Small intestine (tissue), 7 donors: ENCODE results near the gene LSM7. TPM values are rescaled to one million over a fixed set of nuclear protein-coding genes. Genes with fewer than 3 reads are reported as not detected.

ENCODE experiments used
- DNase-seq, 2 donors: peaks; one replicate each; pipeline versions ENCODE4 v3.0.0 to v3.0.0-alpha.2; 2013
- FAIRE-seq: peaks from 2 replicates; lab custom pipeline; 2012; peaks lifted over from hg19 to GRCh38; lab: Jason Lieb, UNC
- H3K27ac ChIP-seq, 3 donors: one replicate each; pipeline ENCODE4 v1.5.1; 2013; ENCODE audit warnings: low read length in 2 of 3, mild to moderate bottlenecking in 2 of 3, control low read depth in 1 of 3, inconsistent platforms in 1 of 3, low read depth in 1 of 3, moderate library complexity in 1 of 3
- H3K27me3 ChIP-seq, 3 donors: one replicate each; pipeline ENCODE4 v1.6.1; 2013; ENCODE audit warnings: low read length in 3 of 3, inconsistent platforms in 1 of 3; ENCODE audit not compliant: control insufficient read depth in 3 of 3, insufficient read depth in 3 of 3
- H3K36me3 ChIP-seq, 3 donors: one replicate each; pipeline ENCODE4 v1.6.1; 2013; ENCODE audit warnings: low read length in 3 of 3, inconsistent platforms in 1 of 3, low read depth in 1 of 3, mild to moderate bottlenecking in 1 of 3, moderate library complexity in 1 of 3; ENCODE audit not compliant: control insufficient read depth in 3 of 3, insufficient read depth in 2 of 3
- H3K4me1 ChIP-seq, 3 donors: one replicate each; pipeline ENCODE4 v1.6.1; 2013; ENCODE audit warnings: low read length in 2 of 3, inconsistent platforms in 1 of 3, low read depth in 1 of 3, mild to moderate bottlenecking in 1 of 3, moderate library complexity in 1 of 3; ENCODE audit not compliant: control insufficient read depth in 3 of 3, insufficient read depth in 2 of 3
- H3K4me3 ChIP-seq, 3 donors: one replicate each; pipeline ENCODE4 v1.5.1; 2013; ENCODE audit warnings: low read length in 3 of 3, control low read depth in 1 of 3, inconsistent platforms in 1 of 3, low read depth in 1 of 3, mild to moderate bottlenecking in 1 of 3, moderate library complexity in 1 of 3
- H3K9me3 ChIP-seq, 2 donors: one replicate each; pipeline ENCODE4 v1.6.1; 2013; ENCODE audit warnings: low read depth in 1 of 2, low read length in 1 of 2; ENCODE audit not compliant: control insufficient read depth in 2 of 2, insufficient read depth in 1 of 2
- WGBS, 3 donors: extraction: QIAGEN DNeasy Blood & Tissue Kit; methylation state at CpG; one replicate each; pipeline ENCODE4 v1.1.7; 2013; 5-methylcytosine and 5-hydroxymethylcytosine counted together
- polyA plus RNA-seq, 4 donors: library from polyadenylated mRNA; stranded (reverse) in 3 of 4; unstranded in 1 of 4; fragments of 200-250 nt in 3 of 4; fragments of 120-200 nt in 1 of 4; gene quantifications; one replicate each; pipeline versions ENCODE4 v1.2.1 to v1.2.3, GENCODE V29; 2013
- donor health status: healthy with polysubstance abuse.
- donor health status: control.
- donor health status: control.
- donor health status: Bipolar disorder and iron deficiency.
- donor health status: healthy.

Gene LSM7
- polyA plus RNA-seq, 4 donors: 145 to 471 (median 283) TPM

DNA sequence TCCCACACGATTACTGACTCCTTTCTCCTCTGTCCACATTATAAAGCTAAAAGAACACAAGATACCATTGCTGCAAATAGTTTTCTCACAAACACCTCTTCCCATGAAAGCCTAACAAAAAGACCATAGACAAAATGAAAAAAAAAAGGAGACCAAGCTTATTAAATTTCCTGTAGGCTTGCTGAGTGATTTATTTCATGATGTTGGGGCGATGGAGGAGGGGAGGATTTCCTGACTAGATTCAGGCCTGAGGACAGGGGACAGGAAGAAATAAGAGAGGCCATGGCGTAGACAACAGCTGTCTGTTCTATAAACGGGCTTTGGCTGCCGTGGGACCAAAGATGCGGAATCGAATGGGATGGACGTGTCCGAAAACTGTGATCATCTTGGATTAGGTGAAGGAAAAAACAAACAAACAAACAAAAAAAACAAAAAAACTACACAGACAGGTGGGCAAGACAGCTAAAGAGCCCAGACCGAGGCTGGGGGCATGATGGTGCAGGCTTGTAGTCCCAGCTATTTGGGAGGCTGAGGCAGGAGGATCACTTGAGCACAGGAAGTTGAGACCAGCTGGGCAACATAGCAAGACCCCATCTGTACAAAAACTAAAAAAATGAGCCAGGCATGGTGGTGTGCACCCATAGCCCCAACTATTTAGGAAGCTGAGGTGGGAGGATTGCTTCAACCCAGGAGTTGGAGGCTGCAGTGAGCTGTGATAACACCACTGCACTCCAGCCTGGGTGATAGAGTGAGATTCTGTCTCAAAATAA lies 37.0 kb upstream of the LSM7 start:
- no peak for DNase-seq
- no peak overlapping the region for H3K4me3 ChIP-seq
- H3K4me1 ChIP-seq: no peaks in the 10 kb centered on the region
- peaks cover under 1 to 23% (median 11%) of the 10 kb centered on the region in 3 donors for H3K27me3 ChIP-seq
- peaks cover 0 to 10% of the 10 kb centered on the region in 2 donors for H3K9me3 ChIP-seq
- 53 to 85% (median 78%) methylated on average over 10 of the region's 10 CpGs for WGBS, 3 donors
- H3K36me3 ChIP-seq: no peaks in the 10 kb centered on the region
- no peak for FAIRE-seq
- H3K27ac ChIP-seq: no peak overlapping the region

DNA sequence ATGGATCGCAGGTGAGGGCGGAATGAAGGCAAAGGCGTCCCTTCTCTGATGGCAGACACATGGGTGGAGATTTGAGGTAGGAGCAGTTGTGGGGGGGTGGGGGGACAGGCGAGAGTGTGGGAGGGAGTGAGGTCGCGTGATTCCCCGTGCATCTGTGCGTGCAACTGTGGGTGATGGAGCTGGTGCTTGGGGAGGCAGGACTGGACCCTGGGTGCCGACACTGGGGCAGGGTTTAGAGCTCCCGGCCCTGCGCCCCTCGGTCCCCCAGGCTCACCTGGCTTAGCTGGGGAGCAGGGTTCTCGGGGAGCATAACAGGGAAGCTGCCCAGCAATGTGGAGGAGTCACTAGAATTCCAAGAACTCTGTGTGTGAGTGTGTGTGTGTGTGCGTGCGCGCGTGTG lies 35.0 kb upstream of the LSM7 start:
- peaks cover 3 to 38% (median 11%) of the 10 kb centered on the region in 3 donors for H3K27me3 ChIP-seq
- FAIRE-seq (no peak), DNase-seq (no peak)
- no peak overlapping the region for H3K27ac ChIP-seq
- no peaks in the 10 kb centered on the region for H3K4me1 ChIP-seq
- H3K36me3 ChIP-seq: no peaks in the 10 kb centered on the region
- no peak overlapping the region for H3K4me3 ChIP-seq
- peaks cover 0 to 4% of the 10 kb centered on the region in 2 donors for H3K9me3 ChIP-seq
- WGBS, 3 donors: 72 to 79% (median 76%) methylated on average over 17 of the region's 17 CpGs

DNA sequence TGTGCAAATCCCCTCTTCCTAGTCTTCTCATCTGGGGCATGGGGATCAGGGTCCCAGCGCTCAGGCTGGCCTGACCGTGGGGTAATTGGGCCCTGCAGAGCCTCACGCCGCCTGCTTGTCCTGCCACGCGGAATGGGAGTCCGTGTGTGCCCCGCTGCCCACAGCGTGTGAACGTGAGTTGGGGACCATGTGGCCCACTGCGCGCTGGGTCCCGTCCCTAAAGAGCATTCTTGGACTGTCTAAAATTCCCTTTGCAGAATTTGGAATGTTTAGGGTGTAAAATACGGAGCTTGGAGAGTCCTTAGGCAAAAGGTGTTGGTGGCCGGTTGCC lies 34.5 kb upstream of the LSM7 start:
- Histone ChIP-seq H3K36me3 (no peaks in the 10 kb centered on the region), H3K4me1 (no peaks in the 10 kb centered on the region), H3K4me3 (no peak overlapping the region), H3K27me3 (peaks cover 3 to 38% (median 10%) of the 10 kb centered on the region in 3 donors), H3K9me3 (peaks cover 0 to 4% of the 10 kb centered on the region in 2 donors), H3K27ac (no peak overlapping the region)
- DNase-seq: no peak
- 77 to 82% (median 78%) methylated on average over 15 of the region's 15 CpGs for WGBS, 3 donors
- no peak for FAIRE-seq

DNA sequence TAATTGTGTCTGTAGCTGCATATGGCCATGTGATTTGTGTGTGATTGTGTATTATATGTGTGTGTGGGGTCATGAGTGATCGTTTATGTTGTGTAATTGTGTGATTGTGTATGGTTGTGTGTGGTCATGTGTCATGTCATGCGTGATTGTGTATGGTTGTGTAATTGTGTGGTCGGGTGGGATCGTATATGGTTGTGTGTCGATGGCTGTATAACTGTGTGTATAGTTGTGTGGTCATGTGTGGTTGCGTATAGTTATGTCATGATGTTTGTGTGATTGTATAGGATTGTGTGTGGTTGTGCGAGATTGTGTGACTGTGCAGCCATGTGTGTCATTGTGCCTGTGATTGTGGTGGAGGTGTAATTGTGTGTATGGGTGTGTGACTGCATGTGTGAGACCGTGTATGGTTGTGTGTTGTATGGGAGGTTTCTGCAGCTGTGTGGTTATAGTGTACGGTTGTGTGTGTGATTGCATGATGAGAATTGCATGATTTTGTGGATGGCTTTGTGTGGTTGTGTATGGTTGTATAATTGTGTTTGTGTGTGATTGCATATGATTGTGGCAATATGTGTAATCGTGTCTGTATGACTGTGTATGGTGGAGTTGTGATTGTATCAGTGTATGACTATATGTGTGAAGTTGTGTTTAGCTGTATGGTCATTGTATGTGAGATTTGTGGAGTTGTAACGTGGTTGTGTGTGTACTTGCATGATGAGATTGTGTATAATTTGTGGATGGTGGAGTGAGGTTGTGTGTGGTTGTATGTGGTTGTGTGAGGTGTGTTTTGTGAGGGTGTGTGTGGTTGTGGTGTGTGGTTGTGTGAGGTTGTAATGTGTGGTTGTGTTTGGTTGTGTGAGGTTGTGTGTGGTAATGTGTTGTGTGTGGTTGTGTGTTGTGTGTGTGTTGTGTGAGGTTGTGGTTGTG lies 33.9 kb upstream of the LSM7 start:
- Histone ChIP-seq H3K27me3 (peaks cover 3 to 38% (median 10%) of the 10 kb centered on the region in 3 donors), H3K36me3 (no peaks in the 10 kb centered on the region), H3K4me3 (no peak overlapping the region), H3K4me1 (no peaks in the 10 kb centered on the region), H3K27ac (no peak overlapping the region), H3K9me3 (peaks cover 0 to 4% of the 10 kb centered on the region in 2 donors)
- WGBS, 3 donors: 84 to 90% (median 84%) methylated on average over 11 of the region's 11 CpGs
- no peak for DNase-seq
- FAIRE-seq: no peak

DNA sequence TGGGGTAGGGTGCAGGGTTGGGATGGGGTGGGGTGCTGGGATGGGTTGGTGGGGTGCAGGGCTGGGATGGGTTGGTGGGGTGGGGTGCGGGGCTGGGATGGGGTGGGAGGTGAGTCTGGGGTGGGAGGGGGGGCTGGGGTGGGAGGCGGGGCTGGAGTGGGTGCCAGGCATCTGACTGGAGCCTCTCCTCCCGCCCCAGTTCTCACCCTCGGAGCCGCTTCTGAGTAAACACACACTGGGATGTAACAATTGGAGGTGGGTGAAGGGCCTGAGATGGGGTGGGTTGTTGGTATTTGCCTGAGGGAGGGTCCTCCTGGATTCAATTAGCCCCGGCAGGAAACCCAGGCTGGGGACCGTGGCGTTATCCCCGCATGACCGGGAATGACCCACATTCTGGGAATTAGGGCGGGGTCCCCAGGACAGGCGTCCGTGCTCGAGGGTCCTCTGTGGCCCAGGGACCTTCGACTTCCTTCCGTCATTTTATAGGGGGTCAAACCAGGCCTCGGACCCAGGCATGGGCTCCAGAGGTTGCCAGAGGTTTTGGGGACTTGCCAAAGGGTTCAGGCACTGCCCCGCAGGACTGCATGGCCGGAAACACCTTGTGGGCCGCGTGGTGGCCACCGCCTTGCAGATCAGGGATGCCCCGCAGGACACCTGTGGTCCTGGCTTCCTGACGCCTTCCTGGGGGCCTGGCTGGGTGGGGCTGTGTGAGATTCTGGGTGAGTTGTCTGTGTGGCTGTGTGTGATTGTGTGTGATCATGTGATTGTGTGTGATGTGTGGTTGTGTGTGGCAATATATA lies 33.1 kb upstream of the LSM7 start:
- peaks cover 3 to 36% (median 10%) of the 10 kb centered on the region in 3 donors for H3K27me3 ChIP-seq

DNA sequence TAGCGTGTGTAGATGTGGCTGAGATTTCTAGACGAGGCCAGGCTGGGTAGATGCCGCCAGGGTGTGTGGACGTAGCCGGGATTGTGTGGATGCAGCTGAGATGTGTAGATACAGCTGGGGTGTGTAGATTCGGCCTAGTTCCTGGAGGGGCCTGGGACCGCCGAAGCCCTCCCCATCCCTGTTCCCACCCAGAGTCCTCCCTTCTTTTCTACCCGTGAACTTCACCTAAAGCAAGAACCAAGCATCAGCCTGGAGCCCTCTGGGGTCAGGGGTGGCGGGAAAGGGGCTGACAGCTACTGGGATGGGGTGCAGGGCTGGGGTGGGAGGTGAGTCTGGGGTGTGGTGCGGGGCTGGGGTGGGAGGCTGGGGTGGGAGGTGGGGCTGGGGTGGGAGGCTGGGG lies 32.4 kb upstream of the LSM7 start:
- DNase-seq (no peak), FAIRE-seq (no peak)
- H3K27me3 ChIP-seq: peaks cover 3 to 36% (median 10%) of the 10 kb centered on the region in 3 donors
- WGBS, 3 donors: 26 to 56% (median 44%) methylated on average over 10 to 11 of the region's 11 CpGs
- H3K36me3 ChIP-seq: peaks cover 0 to 6% (median 0%) of the 10 kb centered on the region in 3 donors
- H3K4me1 ChIP-seq: no peaks in the 10 kb centered on the region
- H3K4me3 ChIP-seq: no peak overlapping the region
- no peaks in the 10 kb centered on the region for H3K9me3 ChIP-seq
- H3K27ac ChIP-seq: no peak overlapping the region

More for the DNA sequence above, 33.1 kb upstream of the LSM7 start:
- H3K36me3 ChIP-seq: no peaks in the 10 kb centered on the region
- DNase-seq (no peak), FAIRE-seq (no peak)
- 17 to 38% (median 18%) methylated on average over 21 to 24 of the region's 24 CpGs for WGBS, 3 donors
- no peak overlapping the region for H3K27ac ChIP-seq
- H3K4me1 ChIP-seq: no peaks in the 10 kb centered on the region
- H3K9me3 ChIP-seq: no peaks in the 10 kb centered on the region
- H3K4me3 ChIP-seq: no peak overlapping the region

DNA sequence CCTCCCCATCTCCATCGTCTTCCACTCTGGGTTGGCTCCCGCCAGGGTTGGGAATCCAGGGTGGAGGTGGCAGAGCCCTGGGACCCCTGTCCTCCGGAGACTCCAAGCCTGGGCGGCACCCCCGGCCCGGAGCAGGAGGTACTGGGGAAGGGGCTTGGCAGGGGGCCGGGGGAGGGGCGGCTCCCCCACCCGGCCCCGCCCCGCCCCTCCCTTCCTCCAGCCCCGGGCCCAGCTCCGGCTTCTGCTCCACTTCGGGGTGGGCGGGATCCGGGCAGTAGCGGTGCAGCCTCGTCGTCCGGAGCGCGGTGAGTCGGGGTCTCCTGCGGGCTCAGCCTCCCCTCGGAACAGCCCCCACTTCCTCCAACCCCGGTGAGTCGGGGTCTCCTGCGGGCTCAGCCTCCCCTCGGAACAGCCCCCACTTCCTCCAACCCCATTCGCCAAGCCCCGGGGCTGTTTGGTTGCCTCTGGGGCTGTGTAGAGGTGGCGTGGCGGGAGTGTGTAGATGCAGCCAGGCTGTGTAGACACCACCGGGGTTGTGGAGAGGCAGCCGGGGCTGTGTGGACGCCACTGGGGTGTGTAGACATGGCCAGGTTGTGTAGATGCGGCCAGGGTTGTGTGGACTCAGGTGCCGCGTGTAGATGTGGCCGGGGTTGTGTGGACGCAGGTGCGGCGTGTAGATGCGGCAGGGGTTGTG lies 31.8 kb upstream of the LSM7 start, which contains the start of gene TMPRSS9:
TSS of gene TMPRSS9 (plus strand) at position 274 of the 694 bp plus-strand sequence. CDS start 29,521 bp downstream, outside the sequence.
- Histone ChIP-seq H3K27ac (no peak within 1 kb of the TSS), H3K36me3 (peaks cover 0 to 12% (median 0%) of the 10 kb centered on the region in 3 donors), H3K4me3 (no peak within 1 kb of the TSS), H3K4me1 (no peaks in the 10 kb centered on the region), H3K27me3 (peaks cover 3 to 36% (median 10%) of the 10 kb centered on the region in 3 donors), H3K9me3 (no peaks in the 10 kb centered on the region)
- whole genome bisulfite sequencing, 3 donors: 11 to 22% (median 17%) methylated on average over 28 to 44 of the region's 44 CpGs
- DNase-seq (no peak), FAIRE-seq (no peak)
